Neural cell (in vitro differentiated cells): ENCODE data around the gene IL1RL2. TPM values are rescaled to one million over a fixed set of nuclear protein-coding genes. Genes with fewer than 3 reads are reported as not detected.

Source experiments
- H2AFZ ChIP-seq: fragments of 200-600, 300-800 bp; sonication (generic), shearing (Covaris generic); 2 replicates; pipeline ENCODE4 v1.6.0; 2014; ENCODE audit warnings: low read depth, mild to moderate bottlenecking, antibody characterized with exemption, low read length, moderate library complexity
- H3F3A ChIP-seq: fragments of 200-600 bp; shearing (Covaris generic); 2 replicates; pipeline ENCODE4 v1.6.1; 2016; ENCODE audit warnings: mild to moderate bottlenecking, moderate library complexity, mixed read lengths, antibody characterized with exemption, low read length; ENCODE audit not compliant: insufficient read depth, poor library complexity, severe bottlenecking
- H3K27ac ChIP-seq: fragments of 200-600, 300-800 bp; sonication (generic), shearing (Covaris generic); 2 replicates; pipeline ENCODE4 v1.5.1; 2014; ENCODE audit warnings: mild to moderate bottlenecking, low read length, moderate library complexity
- H3K27me3 ChIP-seq: fragments of 300-800, 200-600 bp; sonication (generic), shearing (Covaris generic); 2 replicates; pipeline ENCODE4 v1.6.0; 2014; ENCODE audit warnings: mild to moderate bottlenecking, low read depth, low read length, moderate library complexity; ENCODE audit not compliant: insufficient read depth
- H3K36me3 ChIP-seq: fragments of 300-800, 200-600 bp; sonication (generic), shearing (Covaris generic); 2 replicates; pipeline ENCODE4 v1.5.1; 2014; ENCODE audit warnings: mild to moderate bottlenecking, antibody characterized with exemption, low read length, moderate library complexity; ENCODE audit not compliant: insufficient read depth
- H3K4me2 ChIP-seq: fragments of 300-800, 200-600 bp; sonication (generic), shearing (Covaris generic); 2 replicates; pipeline ENCODE4 v1.6.0; 2014; ENCODE audit warnings: mild to moderate bottlenecking, low read length
- H3K4me3 ChIP-seq: fragments of 300-800, 200-600 bp; sonication (generic), shearing (Covaris generic); 2 replicates; pipeline ENCODE4 v1.5.1; 2014; ENCODE audit warnings: mild to moderate bottlenecking, low read length, moderate library complexity
- H3K79me2 ChIP-seq: fragments of 200-600 bp; shearing (Covaris generic); replicated peaks from 2 replicates; pipeline ENCODE4 v1.6.0; 2014; ENCODE audit warnings: mild to moderate bottlenecking, low read length, moderate library complexity; ENCODE audit not compliant: insufficient read depth
- H3K9ac ChIP-seq: fragments of 300-800, 200-600 bp; sonication (generic), shearing (Covaris generic); 2 replicates; pipeline ENCODE4 v1.6.1; 2016; ENCODE audit warnings: mild to moderate bottlenecking, low read length, mixed read lengths
- H3K9me2 ChIP-seq: fragments of 200-600 bp; shearing (Covaris generic); 2 replicates; pipeline ENCODE4 v1.6.1; 2016; ENCODE audit warnings: mild to moderate bottlenecking, low read length, mixed read lengths; ENCODE audit not compliant: insufficient read depth
- H3K9me3 ChIP-seq: fragments of 200-600, 300-800 bp; sonication (generic), shearing (Covaris generic); 2 replicates; pipeline ENCODE4 v1.6.1; 2016; ENCODE audit warnings: mild to moderate bottlenecking, mixed run types, low read length, moderate library complexity, mixed read lengths
- H4K20me1 ChIP-seq: fragments of 200-600 bp; shearing (Covaris generic); 2 replicates; pipeline ENCODE4 v1.6.1; 2016; ENCODE audit warnings: mild to moderate bottlenecking, mixed run types; ENCODE audit not compliant: insufficient read depth
- CTCF ChIP-seq: fragments of 450-650 bp; IDR thresholded peaks from 2 replicates; pipeline ENCODE4 v1.5.1; 2014; ENCODE audit warnings: antibody characterized with exemption, mild to moderate bottlenecking, moderate library complexity; ENCODE audit not compliant: poor library complexity, severe bottlenecking
- EP300 ChIP-seq: fragments of 450-650 bp; conservative IDR thresholded peaks from 2 replicates; pipeline ENCODE4 v1.6.1; 2014; ENCODE audit warnings: antibody characterized with exemption, mild to moderate bottlenecking, moderate library complexity; ENCODE audit not compliant: poor library complexity, severe bottlenecking
- EZH2 ChIP-seq: fragments of 200-600, 300-800 bp; shearing (Covaris generic), sonication (generic); IDR thresholded peaks from 2 replicates; pipeline ENCODE4 v1.6.1; 2014; ENCODE audit warnings: antibody characterized with exemption, low read length, borderline replicate concordance, mild to moderate bottlenecking; ENCODE audit not compliant: insufficient read depth, poor library complexity, severe bottlenecking
- MXI1 ChIP-seq: fragments of 450-650 bp; conservative IDR thresholded peaks from 2 replicates; pipeline ENCODE4 v1.6.1; 2014; ENCODE audit warnings: antibody characterized with exemption, mild to moderate bottlenecking; ENCODE audit not compliant: poor library complexity, severe bottlenecking
- POLR2AphosphoS5 ChIP-seq: IDR thresholded peaks from 2 replicates; pipeline ENCODE4 v1.6.1; 2012
- RAD21 ChIP-seq: fragments of 450-650 bp; conservative IDR thresholded peaks from 2 replicates; pipeline ENCODE4 v1.6.1; 2014; ENCODE audit warnings: antibody characterized with exemption, mild to moderate bottlenecking, moderate library complexity
- REST ChIP-seq: IDR thresholded peaks from 2 replicates; pipeline ENCODE4 v1.6.1; 2012; ENCODE audit warnings: borderline replicate concordance
- SMC3 ChIP-seq: fragments of 450-650 bp; conservative IDR thresholded peaks from 2 replicates; pipeline ENCODE4 v1.6.1; 2014; ENCODE audit warnings: antibody characterized with exemption, mild to moderate bottlenecking, moderate library complexity; ENCODE audit not compliant: poor library complexity
- TAF1 ChIP-seq: IDR thresholded peaks from 2 replicates; pipeline ENCODE4 v1.6.1; 2012; ENCODE audit warnings: low read depth
- polyA plus RNA-seq: library from polyadenylated mRNA; depleted of rRNA; stranded (reverse); fragments of >200 nt; gene quantifications from 2 replicates; pipeline ENCODE4 v1.2.3, GENCODE V29; 2014

Gene IL1RL2
- polyA plus RNA-seq, 1 donor from 2014 or later: not detected

GRCh38 chr2:102273619-102274211 is 86.9 kb downstream of the IL1RL2 start:
- Histone ChIP-seq H4K20me1 (no peaks in the 10 kb centered on the region), H3K27ac (no peak overlapping the region), H3K4me2 (no peak overlapping the region), H3K9me3 (no peaks in the 10 kb centered on the region), H3K9ac (no peak overlapping the region), H3K27me3 (no peaks in the 10 kb centered on the region), H3K36me3 (no peaks in the 10 kb centered on the region), H2AFZ (no peak overlapping the region), H3K79me2 (no peaks in the 10 kb centered on the region), H3K9me2 (no peaks in the 10 kb centered on the region), H3K4me3 (no peak overlapping the region), H3F3A (no peaks in the 10 kb centered on the region)
- TF ChIP-seq MXI1: no peak
- TF ChIP-seq SMC3: no peak
- TF ChIP-seq EP300: no peak
- TF ChIP-seq CTCF: no peak
- no peak for TF ChIP-seq POLR2AphosphoS5
- TF ChIP-seq EZH2: no peak
- TF ChIP-seq TAF1: no peak
- no peak for TF ChIP-seq REST
- no peak for TF ChIP-seq RAD21

- H2AFZ ChIP-seq: no peak overlapping the region
- H3F3A ChIP-seq: no peaks in the 10 kb centered on the region
- no peak overlapping the region for H3K4me2 ChIP-seq
- no peaks in the 10 kb centered on the region for H3K9me2 ChIP-seq
- H3K79me2 ChIP-seq: no peaks in the 10 kb centered on the region
- H3K9ac ChIP-seq: no peak overlapping the region
- H3K9me3 ChIP-seq: no peaks in the 10 kb centered on the region
- H3K36me3 ChIP-seq: no peaks in the 10 kb centered on the region
- H3K27ac ChIP-seq: no peak overlapping the region
- H3K4me3 ChIP-seq: no peak overlapping the region
- H3K27me3 ChIP-seq: no peaks in the 10 kb centered on the region
- H4K20me1 ChIP-seq: no peaks in the 10 kb centered on the region
- TF ChIP-seq MXI1 (no peak), RAD21 (no peak), REST (no peak), POLR2AphosphoS5 (no peak), CTCF (no peak), EP300 (no peak), TAF1 (no peak), EZH2 (no peak)
Observed at GRCh38 chr2:102276549-102277201, 89.9 kb downstream of the IL1RL2 start.
